ENCODE data around the gene TRERF1.
A peak's percentile ranks its signal among the peaks of the same experiment; 100 is the strongest.

TRERF1 gene

DNA sequence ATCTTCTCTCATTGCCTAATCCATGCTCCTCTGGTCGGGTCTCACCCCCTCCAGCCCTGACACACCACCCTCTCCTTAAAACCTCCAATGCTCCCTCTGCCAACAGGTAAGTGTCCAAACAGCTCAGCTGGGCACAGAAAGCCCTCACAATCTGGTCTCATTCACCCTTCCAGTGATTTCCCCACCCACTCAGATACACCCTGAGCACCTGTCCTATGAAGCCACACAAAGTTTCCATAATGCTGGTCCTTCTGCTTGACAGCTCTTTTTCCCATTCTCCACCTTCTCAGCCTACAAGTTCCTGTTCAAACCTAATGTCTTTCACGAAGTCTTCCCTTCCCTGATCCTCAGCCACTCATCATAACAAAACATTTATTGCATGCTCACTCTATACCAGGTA, 164.0 kb downstream of the TRERF1 start:
- Histone ChIP-seq H3K4me3 (no peak overlapping the region), H3K27ac (no peak overlapping the region)
- no peak for DNase-seq (ENCODE audit: low spot score)
- TF ChIP-seq, protein P1, sequence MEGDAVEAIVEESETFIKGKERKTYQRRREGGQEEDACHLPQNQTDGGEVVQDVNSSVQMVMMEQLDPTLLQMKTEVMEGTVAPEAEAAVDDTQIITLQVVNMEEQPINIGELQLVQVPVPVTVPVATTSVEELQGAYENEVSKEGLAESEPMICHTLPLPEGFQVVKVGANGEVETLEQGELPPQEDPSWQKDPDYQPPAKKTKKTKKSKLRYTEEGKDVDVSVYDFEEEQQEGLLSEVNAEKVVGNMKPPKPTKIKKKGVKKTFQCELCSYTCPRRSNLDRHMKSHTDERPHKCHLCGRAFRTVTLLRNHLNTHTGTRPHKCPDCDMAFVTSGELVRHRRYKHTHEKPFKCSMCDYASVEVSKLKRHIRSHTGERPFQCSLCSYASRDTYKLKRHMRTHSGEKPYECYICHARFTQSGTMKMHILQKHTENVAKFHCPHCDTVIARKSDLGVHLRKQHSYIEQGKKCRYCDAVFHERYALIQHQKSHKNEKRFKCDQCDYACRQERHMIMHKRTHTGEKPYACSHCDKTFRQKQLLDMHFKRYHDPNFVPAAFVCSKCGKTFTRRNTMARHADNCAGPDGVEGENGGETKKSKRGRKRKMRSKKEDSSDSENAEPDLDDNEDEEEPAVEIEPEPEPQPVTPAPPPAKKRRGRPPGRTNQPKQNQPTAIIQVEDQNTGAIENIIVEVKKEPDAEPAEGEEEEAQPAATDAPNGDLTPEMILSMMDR (IDR thresholded peaks at IDR 0.05), result no peak

DNA sequence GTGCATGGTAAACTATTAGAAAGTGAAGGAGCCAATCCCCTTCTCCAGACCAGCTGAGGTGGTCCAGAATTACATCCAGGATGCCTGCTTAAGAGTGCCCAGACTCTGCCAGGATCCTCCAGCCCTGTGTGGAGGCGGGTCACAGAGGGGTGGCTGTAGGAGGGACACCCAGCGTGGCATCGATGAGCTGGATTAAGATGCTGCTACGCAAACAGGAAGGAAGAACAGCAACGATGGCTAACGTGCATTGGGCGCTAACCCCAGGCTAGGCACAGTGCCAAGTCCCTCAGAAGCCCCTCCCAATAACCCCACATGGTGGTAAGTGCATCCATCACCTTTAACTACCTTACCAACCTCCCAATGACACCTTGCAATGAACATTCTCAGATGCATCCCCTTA, 170.2 kb downstream of the TRERF1 start:
- H3K4me3 ChIP-seq, result no peak overlapping the region
- TF ChIP-seq, protein P1 (IDR thresholded peaks at IDR 0.05), result no peak
- no peak overlapping the region for H3K27ac ChIP-seq
- no peak for DNase-seq (ENCODE audit: low spot score)

GRCh38 chr6:42280966-42281533, 170.7 kb downstream of the TRERF1 start:
- Histone ChIP-seq H3K27ac (no peak overlapping the region), H3K4me3 (no peak overlapping the region)
- DNase-seq (ENCODE audit: low spot score), result peak; percentile 56
- TF ChIP-seq, protein P1 (IDR thresholded peaks at IDR 0.05), result no peak

GRCh38 chr6:42279966-42280629, 171.6 kb downstream of the TRERF1 start:
- no peak overlapping the region for H3K27ac ChIP-seq

DNA sequence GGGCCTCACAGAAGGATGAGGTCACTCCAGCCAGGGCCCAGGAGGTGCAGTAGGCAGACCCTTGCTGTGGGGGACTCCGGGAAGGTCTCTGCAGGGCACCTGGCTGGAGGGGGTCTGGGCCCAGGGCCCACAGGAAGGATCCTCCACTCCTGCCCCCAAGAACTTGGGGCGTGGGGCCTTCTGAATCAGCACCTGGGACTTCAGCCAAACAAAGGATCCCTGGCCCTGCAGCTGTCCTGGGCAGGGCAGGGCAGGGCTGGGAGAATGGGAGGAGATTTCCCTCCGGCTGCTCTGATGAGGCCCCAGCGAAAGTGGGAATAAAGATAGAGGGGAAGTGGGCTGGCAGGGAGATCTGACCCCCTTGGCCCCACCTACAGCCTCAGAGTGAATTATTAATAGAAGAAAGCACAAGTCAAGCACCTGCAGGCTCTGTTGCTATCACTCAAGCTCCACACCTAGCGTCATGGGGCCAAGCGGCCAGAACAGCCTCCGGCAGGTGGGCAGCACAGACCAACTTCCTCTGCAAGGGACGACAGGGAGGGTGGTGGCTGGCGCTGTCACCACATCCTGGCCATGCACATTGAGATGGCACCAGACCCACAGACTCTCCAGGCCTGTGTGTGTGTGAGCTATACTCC, 172.5 kb downstream of the TRERF1 start:
- peak; percentile 56 for DNase-seq (ENCODE audit: low spot score)
- Histone ChIP-seq H3K27ac (no peak overlapping the region), H3K4me3 (peak overlapping the region; percentile 37)
- TF ChIP-seq, protein P1 (IDR thresholded peaks at IDR 0.05), result no peak

More at GRCh38 chr6:42279966-42280629, 171.6 kb downstream of the TRERF1 start:
- TF ChIP-seq, protein P1 (IDR thresholded peaks at IDR 0.05), result no peak
- H3K4me3 ChIP-seq, result peak overlapping the region; percentile 37
- peak; percentile 72 for DNase-seq (ENCODE audit: low spot score)

DNA sequence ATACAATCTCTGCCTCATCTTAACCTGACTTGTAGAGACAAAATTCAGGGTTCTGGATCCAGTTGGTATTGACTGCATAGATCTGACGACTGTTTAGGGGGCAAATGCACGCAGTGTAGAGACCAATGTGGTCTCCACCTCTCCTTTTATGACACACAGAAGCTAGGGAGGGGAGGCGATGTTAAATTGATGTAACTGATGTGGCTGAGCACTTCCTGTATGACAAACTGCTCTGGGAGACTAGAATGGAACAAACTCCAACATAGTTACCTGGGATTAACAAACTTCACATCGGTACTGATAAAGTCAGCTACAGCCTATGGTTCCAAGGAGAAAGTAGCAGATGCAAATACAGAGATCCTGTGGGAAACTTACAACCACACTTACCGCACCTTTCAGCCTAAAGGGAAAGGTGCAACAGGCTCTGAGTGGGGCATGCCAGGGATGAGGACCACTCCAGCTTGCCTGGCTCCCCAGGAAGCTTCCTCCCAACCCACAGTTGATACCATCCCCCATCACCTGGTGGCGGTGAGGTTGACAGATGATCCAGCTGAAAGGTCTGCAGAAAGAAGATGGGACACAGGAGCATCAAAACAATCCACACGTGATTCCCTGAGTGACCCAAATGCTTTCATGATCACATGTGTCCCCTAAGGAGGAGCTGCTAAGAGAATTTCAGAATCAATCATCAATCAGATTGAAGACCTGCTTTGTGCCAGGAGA, 173.4 kb downstream of the TRERF1 start:
- TF ChIP-seq, protein P1 (IDR thresholded peaks at IDR 0.05), result no peak
- Histone ChIP-seq H3K4me3 (no peak overlapping the region), H3K27ac (no peak overlapping the region)
- DNase-seq (ENCODE audit: low spot score), result peak; percentile 55
